T47D (cell line): ENCODE data around the gene PPP4R2.
"Not testable (repeated sequence)": the region's sequence is repeated elsewhere in the genome, so short reads cannot be mapped to it uniquely, and the experiment has no call there.

Experiments
- DNase-seq, 2 experiments: peaks; one replicate each; pipeline versions ENCODE4 v3.0.0 to v3.0.0-alpha.2; 2011 to 2012; ENCODE audit warnings: low read depth in 1 of 2, low spot score in 1 of 2
- JUND ChIP-seq: IDR thresholded peaks from 2 replicates; pipeline ENCODE4 v1.6.1; 2012; ENCODE audit warnings: low read depth
- in situ Hi-C: cut with HindIII; loops from 2 replicates; pipeline ENCODE4 v1.10.0; 2016; ENCODE audit warnings: low sequenced_read_pairs, low pct_unique_long_range_greater_than_20kb

The PPP4R2 gene

GRCh38 chr3:72990701-72991395, 5.8 kb upstream of the PPP4R2 start:
- no peak for DNase-seq
- in situ Hi-C loops: no loop called here
- no peak for TF ChIP-seq JUND

- DNase-seq: no peak
- no peak for TF ChIP-seq JUND
- in situ Hi-C loops: no loop called here
Observed at GRCh38 chr3:72991522-72991921, 5.1 kb upstream of the PPP4R2 start.

- no peak for TF ChIP-seq JUND
- in situ Hi-C loops: no loop called here
- peak in 1 of 2 experiments; percentile 12 for DNase-seq
Observed at GRCh38 chr3:72993391-72993790, 3.2 kb upstream of the PPP4R2 start.

GRCh38 chr3:72995337-72995736, 1.3 kb upstream of the PPP4R2 start:
- TF ChIP-seq JUND: no peak
- in situ Hi-C loops: no loop called here
- no peak for DNase-seq

- DNase-seq: no peak
- in situ Hi-C loops: no loop called here
- TF ChIP-seq JUND: no peak
Observed at GRCh38 chr3:72996121-72996472, 514 bp upstream of the PPP4R2 start.

- no peak for TF ChIP-seq JUND
- DNase-seq: peak in 1 of 2 experiments; percentile 41
- in situ Hi-C loops: no loop called here
Observed at GRCh38 chr3:72997421-72997961, 880 bp downstream of the PPP4R2 start.

GRCh38 chr3:72998466-72998865, 1.9 kb downstream of the PPP4R2 start:
- DNase-seq: no peak
- in situ Hi-C loops: no loop called here
- TF ChIP-seq JUND: no peak

GRCh38 chr3:72999951-73000350, 3.3 kb downstream of the PPP4R2 start:
- in situ Hi-C loops: no loop called here
- TF ChIP-seq JUND: no peak
- no peak for DNase-seq

- in situ Hi-C loops, DNase-seq: not testable (repeated sequence)
Observed at GRCh38 chr3:73003050-73003449, 6.4 kb downstream of the PPP4R2 start.

GRCh38 chr3:73004316-73004715, 7.7 kb downstream of the PPP4R2 start:
- DNase-seq: no peak
- TF ChIP-seq JUND: no peak
- in situ Hi-C loops: no loop called here

- in situ Hi-C loops: no loop called here
- TF ChIP-seq JUND: no peak
- no peak for DNase-seq
Observed at GRCh38 chr3:73007992-73008712, 11.5 kb downstream of the PPP4R2 start.

- TF ChIP-seq JUND: no peak
- DNase-seq: no peak
- in situ Hi-C loops: no loop called here
Observed at GRCh38 chr3:73009008-73009407, 12.4 kb downstream of the PPP4R2 start.

GRCh38 chr3:73009750-73010149, 13.1 kb downstream of the PPP4R2 start:
- TF ChIP-seq JUND: no peak
- DNase-seq: no peak
- in situ Hi-C loops: no loop called here

GRCh38 chr3:73010158-73010557, 13.5 kb downstream of the PPP4R2 start:
- in situ Hi-C loops: no loop called here
- no peak for TF ChIP-seq JUND
- no peak for DNase-seq
